Measurements from ENCODE around the gene CIP2A. TPM values are rescaled to one million over a fixed set of nuclear protein-coding genes. Genes with fewer than 3 reads are reported as not detected.

Gene CIP2A
- total and polyA plus RNA-seq, 2 of the 8 experiments (the other 6 are each of a cell fraction or from before 2014, with no cell fraction given) = 11.9 to 38.0 TPM

- Histone ChIP-seq H4K8ac (ENCODE audit: extremely low read depth, insufficient read depth, low read length) (no peak overlapping the region), H2AK5ac (ENCODE audit: low read depth, low read length) (no peak overlapping the region), H3K9me3 (ENCODE audit: insufficient read depth in 2 of 2, low read depth in 1 of 2, low read length in 1 of 2) (no peaks in the 10 kb centered on the region), H3K18ac (ENCODE audit: extremely low read depth, low read length) (no peak overlapping the region), H3K79me1 (ENCODE audit: low read depth, low read length) (no peaks in the 10 kb centered on the region), H3K9ac (replicated peaks in 1 of 4; ENCODE audit: extremely low read depth in 1 of 4, low read depth in 3 of 4, low read length in 3 of 4) (no peak overlapping the region), H3K23ac (ENCODE audit: insufficient read length) (no peak overlapping the region), H3K4me1 (replicated peaks in 1 of 4; ENCODE audit: control insufficient read depth in 3 of 4, insufficient read depth in 4 of 4, low read length in 3 of 4) (no peaks in the 10 kb centered on the region), H4K5ac (ENCODE audit: insufficient read length, low read depth, low read length) (no peak overlapping the region), H3K27ac (ENCODE audit: low read depth, low read length) (no peak overlapping the region), H2BK12ac (ENCODE audit: low read depth, low read length) (no peak overlapping the region), H3K23me2 (ENCODE audit: low read depth, low read length) (no peaks in the 10 kb centered on the region), H2BK120ac (replicated peaks; ENCODE audit: low read depth, low read length) (no peak overlapping the region), H4K20me1 (replicated peaks in 1 of 2; ENCODE audit: control insufficient read depth in 1 of 2, insufficient read depth in 2 of 2, low read length in 2 of 2) (no peaks in the 10 kb centered on the region), H3K4me2 (ENCODE audit: insufficient read depth in 1 of 2, low read depth in 2 of 2, low read length in 2 of 2) (no peak overlapping the region), H3K36me3 (ENCODE audit: control insufficient read depth in 2 of 4, insufficient read depth in 4 of 4, low read length in 3 of 4) (no peaks in the 10 kb centered on the region), H3K4ac (replicated peaks; ENCODE audit: insufficient read length, low read depth, low read length) (no peak overlapping the region), H3K79me2 (ENCODE audit: control insufficient read depth in 1 of 2, insufficient read depth in 2 of 2, low read length in 2 of 2) (no peaks in the 10 kb centered on the region), H3K56ac (replicated peaks; ENCODE audit: insufficient read length, low read depth, low read length) (no peak overlapping the region), H2AFZ (ENCODE audit: low read length) (no peak overlapping the region), H3K27me3 (replicated peaks in 1 of 4; ENCODE audit: control insufficient read depth in 3 of 4, extremely low read depth in 1 of 4, insufficient read depth in 3 of 4, low read length in 3 of 4) (peaks cover 0 to 2% (median 0%) of the 10 kb centered on the region in 4 experiments; a peak in 1 of 7 replicates), H4K91ac (replicated peaks; ENCODE audit: insufficient read length, low read length) (no peak overlapping the region), H2BK5ac (ENCODE audit: low read depth, low read length) (no peak overlapping the region), H2BK15ac (ENCODE audit: low read length) (no peak overlapping the region), H3K4me3 (ENCODE audit: extremely low read depth in 1 of 4, insufficient read depth in 2 of 4, low read depth in 3 of 4, low read length in 4 of 4) (no peak overlapping the region), H2BK20ac (ENCODE audit: low read length) (no peak overlapping the region), H3K14ac (ENCODE audit: insufficient read length) (no peak overlapping the region)
- DNase-seq (ENCODE audit: low read depth in 1 of 2, low spot score in 2 of 2) (no peak), FAIRE-seq (no peak)
- ChIA-PET CTCF (ENCODE audit: partially characterized antibody) (interaction anchor here (0.6 to 3.5 kb wide), 3 partner anchors 14 to 41 kb away, joined by 3 to 17 read pairs (median 15); no protein-coding TSS in a partner anchor), POLR2A (ENCODE audit: partially characterized antibody) (interaction anchor here (2.0 kb wide), 1 partner anchor 11 kb away, joined by 4 read pairs; no protein-coding TSS in a partner anchor)
- TF ChIP-seq TAF7 (optimal IDR thresholded peaks at IDR 0.05; ENCODE audit: borderline replicate concordance, low read depth, low read length) = no peak
- no peak for TF ChIP-seq HDAC2 (IDR thresholded peaks at IDR 0.05; ENCODE audit: borderline replicate concordance in 1 of 2, low read depth in 2 of 2, low read length in 2 of 2)
- no peak for TF ChIP-seq SP2 (IDR thresholded peaks at IDR 0.05; ENCODE audit: low read length)
- TF ChIP-seq SP1 (IDR thresholded peaks at IDR 0.05; ENCODE audit: low read depth, low read length) = no peak
Observed at GRCh38 chr3:108511490-108511889, 77.7 kb downstream of the CIP2A start.
